ENCODE results near the gene MAP3K14. TPM values are rescaled to one million over a fixed set of nuclear protein-coding genes. Genes with fewer than 3 reads are reported as not detected.

MAP3K14 gene
- total RNA-seq, 1 experiment from 2014 or later: 16.8 TPM

- H2AFZ ChIP-seq (ENCODE audit: low read length): no peak overlapping the region
- no peaks in the 10 kb centered on the region for H4K20me1 ChIP-seq (ENCODE audit: low read length)
- H3K4me1 ChIP-seq (ENCODE audit: insufficient read depth, low read length): no peaks in the 10 kb centered on the region
- CTCF ChIA-PET: no interaction called here
- no peaks in the 10 kb centered on the region for H3K36me3 ChIP-seq (ENCODE audit: low read depth, low read length)
- H3K27ac ChIP-seq (ENCODE audit: low read length): no peak overlapping the region
- no peak overlapping the region for H3K9ac ChIP-seq (ENCODE audit: low read length)
- no peaks in the 10 kb centered on the region for H3F3A ChIP-seq (ENCODE audit: low read length, unreplicated experiment)
- TF ChIP-seq EZH2phosphoT487 (IDR thresholded peaks at IDR 0.05; ENCODE audit: borderline replicate concordance, low read length) (no peak), CTCF (conservative IDR thresholded peaks at IDR 0.05; ENCODE audit: low read depth, low read length) (no peak), EZH2 (IDR thresholded peaks at IDR 0.05; ENCODE audit: low read length, unreplicated experiment) (no peak)
- no peak overlapping the region for H3K4me3 ChIP-seq (ENCODE audit: low read length)
- H3K79me2 ChIP-seq (ENCODE audit: low read length): no peaks in the 10 kb centered on the region
- POLR2A ChIA-PET (ENCODE audit: unreplicated experiment): no interaction called here
- BruUV-seq (replicated peaks): no TSS peak
- no peaks in the 10 kb centered on the region for H3K9me2 ChIP-seq (replicated peaks; ENCODE audit: low read length)
- DNase-seq: no peak
- no peak for ATAC-seq
- intact Hi-C loops (cut with micrococcal nuclease): no loop called here
- no peaks in the 10 kb centered on the region for H3K27me3 ChIP-seq (ENCODE audit: low read length)
- H3K9me3 ChIP-seq (ENCODE audit: low read length): no peaks in the 10 kb centered on the region
- H3K4me2 ChIP-seq (ENCODE audit: low read length): no peak overlapping the region
These were observed 30.6 kb upstream of the MAP3K14 start for GRCh38 chr17:45347444-45347843.

DNA sequence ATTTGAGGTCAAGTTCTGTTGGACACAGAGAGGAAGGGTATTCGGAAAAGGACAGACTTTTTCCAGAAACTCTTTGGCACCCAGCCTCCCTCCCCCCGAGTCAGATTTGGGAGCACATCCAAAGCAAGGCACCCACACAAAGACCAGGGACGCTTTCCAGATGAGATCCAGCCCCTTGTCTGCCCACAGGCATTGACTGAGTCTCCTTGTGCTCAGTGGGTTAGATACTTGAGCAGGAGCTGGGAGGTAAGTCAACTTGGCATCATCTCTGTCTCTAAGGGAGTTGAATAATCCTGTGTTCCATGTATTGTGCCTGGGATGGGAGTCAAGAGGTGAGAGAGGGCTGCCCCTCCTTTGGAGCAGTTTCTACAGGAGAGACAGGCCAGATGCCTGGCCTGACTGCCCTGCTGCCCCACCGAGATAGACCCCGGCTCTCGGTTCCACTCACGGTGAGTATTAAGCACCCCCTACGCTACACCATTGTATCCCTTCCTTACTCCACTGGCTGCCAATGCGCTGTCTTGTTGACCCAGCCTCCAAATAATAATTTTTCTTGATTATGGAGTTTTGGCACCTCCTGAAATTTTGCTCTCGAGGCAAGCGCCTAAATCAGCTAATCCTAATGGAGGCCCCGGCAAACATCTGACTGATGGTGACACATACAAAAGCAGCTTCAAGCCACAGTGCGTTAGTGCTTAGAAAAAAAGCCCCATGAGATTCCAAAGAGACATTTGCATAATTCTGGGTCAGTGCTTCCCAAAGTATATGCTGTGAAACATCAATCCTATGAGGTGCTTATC lies 29.6 kb upstream of the MAP3K14 start:
- ChIA-PET CTCF (no interaction called here), POLR2A (ENCODE audit: unreplicated experiment) (no interaction called here)
- Histone ChIP-seq H3K4me3 (ENCODE audit: low read length) (no peak overlapping the region), H3K4me1 (ENCODE audit: insufficient read depth, low read length) (no peaks in the 10 kb centered on the region), H3K79me2 (ENCODE audit: low read length) (no peaks in the 10 kb centered on the region), H2AFZ (ENCODE audit: low read length) (no peak overlapping the region), H4K20me1 (ENCODE audit: low read length) (no peaks in the 10 kb centered on the region), H3K9me2 (replicated peaks; ENCODE audit: low read length) (no peaks in the 10 kb centered on the region), H3K9me3 (ENCODE audit: low read length) (no peaks in the 10 kb centered on the region), H3K36me3 (ENCODE audit: low read depth, low read length) (no peaks in the 10 kb centered on the region), H3K4me2 (ENCODE audit: low read length) (no peak overlapping the region), H3K27me3 (ENCODE audit: low read length) (no peaks in the 10 kb centered on the region), H3K27ac (ENCODE audit: low read length) (no peak overlapping the region), H3F3A (ENCODE audit: low read length, unreplicated experiment) (no peaks in the 10 kb centered on the region), H3K9ac (ENCODE audit: low read length) (no peak overlapping the region)
- BruUV-seq (replicated peaks): no TSS peak
- TF ChIP-seq CTCF (conservative IDR thresholded peaks at IDR 0.05; ENCODE audit: low read depth, low read length) (no peak), EZH2phosphoT487 (IDR thresholded peaks at IDR 0.05; ENCODE audit: borderline replicate concordance, low read length) (no peak), EZH2 (IDR thresholded peaks at IDR 0.05; ENCODE audit: low read length, unreplicated experiment) (no peak)
- DNase-seq (no peak), ATAC-seq (no peak)
- intact Hi-C loops (cut with micrococcal nuclease): no loop called here

GRCh38 chr17:45345554-45346215 lies 28.9 kb upstream of the MAP3K14 start:
- ChIA-PET POLR2A (ENCODE audit: unreplicated experiment) (interaction anchor here (0.6 kb wide), 2 partner anchors 241 to 505 kb away, joined by 3 to 4 read pairs; no protein-coding TSS in a partner anchor), CTCF (interaction anchor here (1.0 kb wide), 1 partner anchor 69 kb away, joined by 3 read pairs; no protein-coding TSS in a partner anchor)
- no peaks in the 10 kb centered on the region for H3K9me3 ChIP-seq (ENCODE audit: low read length)
- no peak overlapping the region for H3K9ac ChIP-seq (ENCODE audit: low read length)
- TF ChIP-seq CTCF (conservative IDR thresholded peaks at IDR 0.05; ENCODE audit: low read depth, low read length) (no peak), EZH2phosphoT487 (IDR thresholded peaks at IDR 0.05; ENCODE audit: borderline replicate concordance, low read length) (no peak), EZH2 (IDR thresholded peaks at IDR 0.05; ENCODE audit: low read length, unreplicated experiment) (no peak)
- intact Hi-C loops (cut with micrococcal nuclease): no loop called here
- no TSS peak for BruUV-seq (replicated peaks)
- no peak overlapping the region for H3K4me3 ChIP-seq (ENCODE audit: low read length)
- ATAC-seq (no peak), DNase-seq (no peak)
- no peaks in the 10 kb centered on the region for H3K79me2 ChIP-seq (ENCODE audit: low read length)
- no peaks in the 10 kb centered on the region for H3K9me2 ChIP-seq (replicated peaks; ENCODE audit: low read length)
- H4K20me1 ChIP-seq (ENCODE audit: low read length): no peaks in the 10 kb centered on the region
- H3K4me1 ChIP-seq (ENCODE audit: insufficient read depth, low read length): no peaks in the 10 kb centered on the region
- no peak overlapping the region for H3K4me2 ChIP-seq (ENCODE audit: low read length)
- no peak overlapping the region for H3K27ac ChIP-seq (ENCODE audit: low read length)
- H3F3A ChIP-seq (ENCODE audit: low read length, unreplicated experiment): no peaks in the 10 kb centered on the region
- H3K27me3 ChIP-seq (ENCODE audit: low read length): no peaks in the 10 kb centered on the region
- H2AFZ ChIP-seq (ENCODE audit: low read length): no peak overlapping the region
- H3K36me3 ChIP-seq (ENCODE audit: low read depth, low read length): no peaks in the 10 kb centered on the region
